Uterus (tissue), 4 donors: ENCODE measurements around the gene NFATC1. TPM values are rescaled to one million over a fixed set of nuclear protein-coding genes. Genes with fewer than 3 reads are reported as not detected.

ENCODE experiments used
- DNase-seq, 2 donors: peaks; one replicate each; pipeline ENCODE4 v3.0.0-alpha.2; 2019 to 2020
- H3K27ac ChIP-seq, 2 donors: fragments of 200-600 bp; sonication (generic); 1 replicate in 1 of 2; 2 replicates in 1 of 2; pipeline ENCODE4 v1.5.1; 2016 to 2018
- H3K27me3 ChIP-seq, 2 donors: fragments of 200-600 bp; sonication (generic); one replicate each; pipeline ENCODE4 v1.5.1; 2018 to 2019; ENCODE audit warnings: control low read depth in 1 of 2
- H3K36me3 ChIP-seq, 2 donors: fragments of 200-600 bp; sonication (generic); one replicate each; pipeline ENCODE4 v1.5.1; 2019; ENCODE audit warnings: control low read depth in 1 of 2
- H3K4me1 ChIP-seq, 2 donors: fragments of 200-600 bp; sonication (generic); one replicate each; pipeline ENCODE4 v1.5.1; 2018 to 2019; ENCODE audit warnings: control low read depth in 1 of 2
- H3K4me3 ChIP-seq, 2 donors: fragments of 200-600 bp; sonication (generic); 1 replicate in 1 of 2; 2 replicates in 1 of 2; pipeline ENCODE4 v1.5.1; 2018 to 2019; ENCODE audit warnings: mild to moderate bottlenecking in 1 of 2
- H3K9me3 ChIP-seq, 2 donors: fragments of 200-600 bp; sonication (generic); one replicate each; pipeline ENCODE4 v1.5.1; 2019; ENCODE audit warnings: control low read depth in 1 of 2
- POLR2A ChIP-seq, 2 donors: fragments of 450-650 bp; IDR thresholded peaks; one replicate each; pipeline ENCODE4 v1.6.1; 2016; ENCODE audit warnings: antibody characterized with exemption in 2 of 2, mild to moderate bottlenecking in 1 of 2, moderate library complexity in 1 of 2
- intact Hi-C: fragments of 100-400 bp; cut with DNase I; formaldehyde crosslinking; loops from one replicate; pipeline ENCODE4 v1.15.1; 2023; ENCODE audit warnings: low total_unique reads
- total RNA-seq, 4 donors: library from RNA; depleted of rRNA in 3 of 4; stranded (reverse); fragments of >200 nt in 3 of 4; gene quantifications; one replicate each; pipeline versions ENCODE4 v1.1.0 to v1.2.4, GENCODE V29; 2014 to 2023
- TF ChIP-seq, protein P1 (sequence below), 4 experiments: fragments of 200-600 bp in 2 of 4; fragments of 450-650 bp in 2 of 4; sonication (generic) in 2 of 4; IDR thresholded peaks; one replicate each; pipeline ENCODE4 v1.5.1; 2016 to 2019; ENCODE audit warnings: antibody characterized with exemption in 4 of 4, mild to moderate bottlenecking in 2 of 4, moderate library complexity in 1 of 4
- donor health status: DM: yes; HTN: yes; CAD: no.

NFATC1 gene
- total RNA-seq, 4 donors from 2014 or later = 9.2 to 25.1 (median 14.6) TPM

DNA sequence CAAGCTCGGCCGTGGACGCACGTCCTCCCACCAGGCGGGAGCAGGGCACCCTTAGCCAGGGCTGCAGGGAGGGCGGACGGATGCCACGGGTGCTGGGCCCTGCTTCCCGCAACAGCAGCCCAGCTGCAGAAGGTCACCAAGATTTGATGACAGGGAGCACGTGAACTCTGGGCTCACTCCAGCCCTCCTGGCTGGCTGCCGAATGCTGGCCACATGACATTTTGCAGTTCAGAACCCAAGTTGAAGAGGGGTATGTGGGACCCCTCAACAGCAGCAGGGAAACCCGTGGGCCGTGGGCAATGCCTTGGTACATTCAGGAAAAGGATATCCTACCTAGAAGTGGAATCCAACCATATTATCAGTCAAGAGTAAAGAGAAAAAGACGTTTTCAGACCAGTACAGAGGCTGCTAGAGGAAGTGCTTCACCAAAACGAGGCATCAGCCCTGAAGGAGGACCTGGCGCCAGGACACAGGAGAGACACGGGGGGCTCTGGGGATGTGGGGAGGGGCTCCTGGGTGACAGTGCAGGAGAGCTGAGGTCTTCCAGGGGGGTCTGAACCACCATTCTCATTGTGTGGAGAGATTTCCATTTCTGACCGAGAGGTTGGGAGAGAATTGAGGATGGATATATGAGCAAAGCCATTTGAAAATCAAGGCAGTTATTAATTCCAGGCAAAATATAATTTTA, 176.5 kb downstream of the NFATC1 start:
- Histone ChIP-seq H3K9me3 (peaks cover 0 to 5% of the 10 kb centered on the region in 2 donors), H3K36me3 (no peaks in the 10 kb centered on the region), H3K27me3 (no peaks in the 10 kb centered on the region), H3K4me1 (peaks cover 9 to 12% of the 10 kb centered on the region in 2 donors), H3K27ac (no peak overlapping the region), H3K4me3 (no peak overlapping the region)
- TF ChIP-seq, protein P1, sequence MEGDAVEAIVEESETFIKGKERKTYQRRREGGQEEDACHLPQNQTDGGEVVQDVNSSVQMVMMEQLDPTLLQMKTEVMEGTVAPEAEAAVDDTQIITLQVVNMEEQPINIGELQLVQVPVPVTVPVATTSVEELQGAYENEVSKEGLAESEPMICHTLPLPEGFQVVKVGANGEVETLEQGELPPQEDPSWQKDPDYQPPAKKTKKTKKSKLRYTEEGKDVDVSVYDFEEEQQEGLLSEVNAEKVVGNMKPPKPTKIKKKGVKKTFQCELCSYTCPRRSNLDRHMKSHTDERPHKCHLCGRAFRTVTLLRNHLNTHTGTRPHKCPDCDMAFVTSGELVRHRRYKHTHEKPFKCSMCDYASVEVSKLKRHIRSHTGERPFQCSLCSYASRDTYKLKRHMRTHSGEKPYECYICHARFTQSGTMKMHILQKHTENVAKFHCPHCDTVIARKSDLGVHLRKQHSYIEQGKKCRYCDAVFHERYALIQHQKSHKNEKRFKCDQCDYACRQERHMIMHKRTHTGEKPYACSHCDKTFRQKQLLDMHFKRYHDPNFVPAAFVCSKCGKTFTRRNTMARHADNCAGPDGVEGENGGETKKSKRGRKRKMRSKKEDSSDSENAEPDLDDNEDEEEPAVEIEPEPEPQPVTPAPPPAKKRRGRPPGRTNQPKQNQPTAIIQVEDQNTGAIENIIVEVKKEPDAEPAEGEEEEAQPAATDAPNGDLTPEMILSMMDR (IDR thresholded peaks at IDR 0.05) = no peak
- TF ChIP-seq POLR2A (IDR thresholded peaks at IDR 0.05) = no peak
- DNase-seq = peak in 1 of 2 donors; percentile 10
- intact Hi-C loops = no loop called here

DNA sequence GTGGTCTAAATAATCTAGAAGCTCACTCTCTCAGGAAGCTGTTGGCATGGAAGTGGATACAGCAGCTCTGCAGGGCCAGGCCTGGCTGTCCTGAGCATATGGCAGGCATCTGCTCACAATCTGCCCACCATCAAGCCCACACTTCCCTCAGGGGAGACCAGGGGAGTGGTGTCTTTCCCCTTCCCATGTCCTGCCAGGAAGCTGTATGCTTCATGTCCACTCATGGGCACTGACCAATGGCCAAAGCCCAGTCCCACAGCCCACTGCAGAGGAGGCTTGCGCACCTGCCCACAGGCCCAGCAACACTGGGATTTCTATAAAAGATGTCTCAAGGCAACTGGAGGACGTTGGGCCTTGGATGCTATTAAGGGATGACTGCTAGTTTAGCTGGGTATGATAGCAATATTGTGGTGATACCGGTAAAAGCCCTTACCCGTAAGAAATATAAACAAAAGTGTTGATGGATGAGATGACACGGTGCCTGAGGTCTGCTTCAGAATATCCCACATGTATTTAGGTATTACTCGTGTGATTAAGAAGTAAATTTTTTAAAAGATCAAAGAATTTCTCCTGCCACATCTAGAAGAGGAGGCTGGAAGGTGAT, 177.2 kb downstream of the NFATC1 start:
- no peaks in the 10 kb centered on the region for H3K27me3 ChIP-seq
- peaks cover 10 to 19% of the 10 kb centered on the region in 2 donors for H3K4me1 ChIP-seq
- H3K27ac ChIP-seq = no peak overlapping the region
- no peak for TF ChIP-seq POLR2A (IDR thresholded peaks at IDR 0.05)
- TF ChIP-seq, protein P1 (IDR thresholded peaks at IDR 0.05) = no peak
- intact Hi-C loops = no loop called here
- H3K36me3 ChIP-seq = no peaks in the 10 kb centered on the region
- H3K9me3 ChIP-seq = peaks cover 0 to 5% of the 10 kb centered on the region in 2 donors
- no peak overlapping the region for H3K4me3 ChIP-seq
- DNase-seq = peak in 1 of 2 donors; percentile 6

DNA sequence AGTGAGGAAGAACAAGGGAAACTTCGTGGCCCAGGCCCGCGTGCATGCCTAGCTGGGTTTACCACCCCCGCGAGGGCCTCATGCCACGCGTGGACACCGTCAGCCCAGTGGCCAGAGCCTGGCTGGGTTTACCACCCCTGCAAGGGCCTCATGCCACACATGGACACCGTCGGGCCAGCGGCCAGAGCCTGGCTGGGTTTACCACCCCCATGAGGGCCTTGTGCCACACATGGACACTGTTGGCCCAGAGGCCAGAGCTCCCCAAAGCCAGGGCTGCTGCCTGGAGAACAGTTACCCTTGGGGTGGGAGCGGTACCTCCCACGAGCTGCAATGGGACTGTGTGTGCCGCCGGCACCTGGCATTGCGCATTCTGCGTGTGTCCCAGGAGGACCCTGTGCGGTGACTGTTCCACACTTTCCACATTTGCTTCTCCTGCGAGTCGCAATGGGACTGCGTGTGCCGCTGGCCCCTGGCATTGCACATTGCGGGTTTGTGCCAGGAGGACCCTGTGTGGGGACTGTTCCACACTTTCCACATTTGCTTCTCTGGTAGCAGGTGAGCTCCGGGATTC, 178.3 kb downstream of the NFATC1 start:
- TF ChIP-seq, protein P1 (IDR thresholded peaks at IDR 0.05) = no peak
- no peak for TF ChIP-seq POLR2A (IDR thresholded peaks at IDR 0.05)
- Histone ChIP-seq H3K4me3 (no peak overlapping the region), H3K36me3 (no peaks in the 10 kb centered on the region), H3K27me3 (no peaks in the 10 kb centered on the region), H3K9me3 (peaks cover 0 to 5% of the 10 kb centered on the region in 2 donors), H3K4me1 (peaks cover 10 to 20% of the 10 kb centered on the region in 2 donors), H3K27ac (no peak overlapping the region)
- peak; percentile 9 to 13 for DNase-seq
- intact Hi-C loops = no loop called here

DNA sequence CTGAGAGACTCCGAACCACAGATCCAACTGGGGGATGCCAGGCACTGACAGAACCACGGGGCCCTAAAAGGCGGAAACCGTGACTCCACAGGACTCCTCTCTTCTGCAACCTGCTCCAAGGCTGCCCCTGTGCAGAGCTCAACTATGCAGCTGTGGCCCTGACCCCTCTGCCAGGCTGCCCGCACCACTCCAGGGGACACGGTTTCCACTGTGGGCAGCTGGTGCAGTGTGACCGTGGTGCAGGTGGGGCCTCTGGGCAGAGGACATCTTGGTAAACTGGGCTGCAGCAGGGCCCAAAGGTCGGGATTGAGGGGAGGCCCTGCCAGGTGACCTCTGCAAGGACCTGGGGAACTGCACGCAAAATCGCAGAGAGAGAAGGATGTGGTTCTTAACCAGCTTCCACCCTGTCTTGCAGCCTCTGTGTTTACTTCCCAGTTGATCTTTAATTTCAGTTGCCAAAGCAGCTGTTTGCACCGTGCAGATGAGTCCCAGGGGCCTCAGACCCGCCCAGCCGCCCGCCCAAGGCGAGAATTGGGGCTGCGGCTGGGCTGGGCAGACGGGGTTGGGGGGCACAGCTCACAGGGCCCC, 179.3 kb downstream of the NFATC1 start:
- H3K4me1 ChIP-seq = peaks cover 10 to 20% of the 10 kb centered on the region in 2 donors
- intact Hi-C loops = no loop called here
- no peaks in the 10 kb centered on the region for H3K27me3 ChIP-seq
- no peak overlapping the region for H3K4me3 ChIP-seq
- H3K36me3 ChIP-seq = no peaks in the 10 kb centered on the region
- H3K27ac ChIP-seq = peak overlapping the region; percentile 67 to 80
- TF ChIP-seq, protein P1 (IDR thresholded peaks at IDR 0.05) = no peak
- TF ChIP-seq POLR2A (IDR thresholded peaks at IDR 0.05) = no peak
- H3K9me3 ChIP-seq = peaks cover 0 to 5% of the 10 kb centered on the region in 2 donors
- DNase-seq = peak; percentile 9 to 14
